Activated T-cell treated with anti-CD3 and anti-CD28 coated beads for 48 hours (primary cell): Measurements from ENCODE around the gene ATXN1.
A peak's percentile ranks its signal among the peaks of the same experiment; 100 is the strongest.

Source experiments
- DNase-seq: peaks from one replicate; pipeline ENCODE4 v3.0.0-alpha.2; 2020; ENCODE audit warnings: low read depth

Gene ATXN1

GRCh38 chr6:16673011-16673797 lies 88.1 kb downstream of the ATXN1 start:
- DNase-seq: no peak

GRCh38 chr6:16671302-16672289 lies 89.7 kb downstream of the ATXN1 start:
- DNase-seq: no peak

GRCh38 chr6:16670617-16671051 lies 90.6 kb downstream of the ATXN1 start:
- no peak for DNase-seq

GRCh38 chr6:16670183-16670582 lies 91.1 kb downstream of the ATXN1 start:
- no peak for DNase-seq

- peak; percentile 52 for DNase-seq
Measured at GRCh38 chr6:16669227-16669626, 92.0 kb downstream of the ATXN1 start.

- DNase-seq: no peak
Measured at GRCh38 chr6:16667509-16667908, 93.8 kb downstream of the ATXN1 start.

- DNase-seq: no peak
Measured at GRCh38 chr6:16665992-16666391, 95.3 kb downstream of the ATXN1 start.

GRCh38 chr6:16665182-16665581 lies 96.1 kb downstream of the ATXN1 start:
- DNase-seq: no peak

- no peak for DNase-seq
Measured at GRCh38 chr6:16663901-16664300, 97.4 kb downstream of the ATXN1 start.

- no peak for DNase-seq
Measured at GRCh38 chr6:16660157-16660497, 101.1 kb downstream of the ATXN1 start.

GRCh38 chr6:16659466-16660156 lies 101.6 kb downstream of the ATXN1 start:
- no peak for DNase-seq

GRCh38 chr6:16658348-16659034 lies 102.8 kb downstream of the ATXN1 start:
- DNase-seq: no peak

GRCh38 chr6:16657768-16658167 lies 103.5 kb downstream of the ATXN1 start:
- DNase-seq: no peak

GRCh38 chr6:16656451-16656850 lies 104.8 kb downstream of the ATXN1 start:
- no peak for DNase-seq

GRCh38 chr6:16654701-16655100 lies 106.6 kb downstream of the ATXN1 start:
- DNase-seq: no peak

- DNase-seq: no peak
Measured at GRCh38 chr6:16653226-16653625, 108.0 kb downstream of the ATXN1 start.

- no peak for DNase-seq
Measured at GRCh38 chr6:16651871-16652270, 109.4 kb downstream of the ATXN1 start.

GRCh38 chr6:16649890-16650289 lies 111.4 kb downstream of the ATXN1 start:
- no peak for DNase-seq

GRCh38 chr6:16649241-16649640 lies 112.0 kb downstream of the ATXN1 start:
- DNase-seq: no peak

- DNase-seq: no peak
Measured at GRCh38 chr6:16648003-16648402, 113.3 kb downstream of the ATXN1 start.

- no peak for DNase-seq
Measured at GRCh38 chr6:16647422-16647821, 113.8 kb downstream of the ATXN1 start.
